Adrenal gland (tissue), 5 donors: Measurements from ENCODE around the gene PTPN7.

Experiments used
- POLR2A ChIP-seq, 2 donors: fragments of 450-650 bp; IDR thresholded peaks; one replicate each; pipeline ENCODE4 v1.6.1; 2017; ENCODE audit warnings: antibody characterized with exemption in 2 of 2, mild to moderate bottlenecking in 2 of 2, moderate library complexity in 1 of 2
- TF ChIP-seq, protein P1 (sequence below), 6 experiments: fragments of 450-650 bp in 4 of 6; fragments of 200-600 bp in 2 of 6; sonication (generic) in 1 of 6; IDR thresholded peaks; 1 replicate in 5 of 6; 2 replicates in 1 of 6; pipeline versions ENCODE4 v1.5.1 to v1.8.0; 2016 to 2021; ENCODE audit warnings: antibody characterized with exemption in 6 of 6, mild to moderate bottlenecking in 2 of 6, moderate library complexity in 1 of 6
- donor health status: DM: no; HTN: no; CAD: no.

- no peak for TF ChIP-seq POLR2A (IDR thresholded peaks at IDR 0.05)
- TF ChIP-seq, protein P1, sequence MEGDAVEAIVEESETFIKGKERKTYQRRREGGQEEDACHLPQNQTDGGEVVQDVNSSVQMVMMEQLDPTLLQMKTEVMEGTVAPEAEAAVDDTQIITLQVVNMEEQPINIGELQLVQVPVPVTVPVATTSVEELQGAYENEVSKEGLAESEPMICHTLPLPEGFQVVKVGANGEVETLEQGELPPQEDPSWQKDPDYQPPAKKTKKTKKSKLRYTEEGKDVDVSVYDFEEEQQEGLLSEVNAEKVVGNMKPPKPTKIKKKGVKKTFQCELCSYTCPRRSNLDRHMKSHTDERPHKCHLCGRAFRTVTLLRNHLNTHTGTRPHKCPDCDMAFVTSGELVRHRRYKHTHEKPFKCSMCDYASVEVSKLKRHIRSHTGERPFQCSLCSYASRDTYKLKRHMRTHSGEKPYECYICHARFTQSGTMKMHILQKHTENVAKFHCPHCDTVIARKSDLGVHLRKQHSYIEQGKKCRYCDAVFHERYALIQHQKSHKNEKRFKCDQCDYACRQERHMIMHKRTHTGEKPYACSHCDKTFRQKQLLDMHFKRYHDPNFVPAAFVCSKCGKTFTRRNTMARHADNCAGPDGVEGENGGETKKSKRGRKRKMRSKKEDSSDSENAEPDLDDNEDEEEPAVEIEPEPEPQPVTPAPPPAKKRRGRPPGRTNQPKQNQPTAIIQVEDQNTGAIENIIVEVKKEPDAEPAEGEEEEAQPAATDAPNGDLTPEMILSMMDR (IDR thresholded peaks at IDR 0.05) = no peak
Measured at GRCh38 chr1:202165267-202165941, 5.0 kb upstream of the PTPN7 start.
